Right lobe of liver (tissue), 4 donors: ENCODE results near the gene SPDYC.

ENCODE experiments used
- CTCF ChIP-seq, 4 donors: fragments of 200-600 bp in 3 of 4; fragments of 450-650 bp in 1 of 4; IDR thresholded peaks; one replicate each; pipeline versions ENCODE4 v1.5.1 to v1.8.0; 2016 to 2022; ENCODE audit warnings: antibody characterized with exemption in 4 of 4, mild to moderate bottlenecking in 2 of 4
- POLR2A ChIP-seq: fragments of 450-650 bp; IDR thresholded peaks from one replicate; pipeline ENCODE4 v1.6.1; 2017; ENCODE audit warnings: antibody characterized with exemption, mild to moderate bottlenecking
- donor health status: DM: no; HTN: no; CAD: no.
- donor health status: DM: no; HTN: no; CAD: no.
- donor health status: DM: no; HTN: yes; CAD: no.

- TF ChIP-seq CTCF (IDR thresholded peaks at IDR 0.05) (no peak), POLR2A (peak; percentile 92)
Observed at GRCh38 chr11:65121865-65122696, 48.0 kb upstream of the SPDYC start, which contains the start of the genes FAU and MRPL49.
